ENCODE data around the gene RNF182.
A peak's percentile ranks its signal among the peaks of the same experiment; 100 is the strongest.
"Not testable (repeated sequence)": the region's sequence is repeated elsewhere in the genome, so short reads cannot be mapped to it uniquely, and the experiment has no call there.

Gene RNF182

GRCh38 chr6:13916230-13916944, 8.4 kb upstream of the RNF182 start:
- no peak overlapping the region for H3K4me3 ChIP-seq (ENCODE audit: low read depth, low read length)

GRCh38 chr6:13917141-13917540, 7.6 kb upstream of the RNF182 start:
- H3K4me3 ChIP-seq (ENCODE audit: low read depth, low read length), result no peak overlapping the region

GRCh38 chr6:13918686-13919250, 6.0 kb upstream of the RNF182 start:
- no peak overlapping the region for H3K4me3 ChIP-seq (ENCODE audit: low read depth, low read length)

- no peak overlapping the region for H3K4me3 ChIP-seq (ENCODE audit: low read depth, low read length)
Observed at GRCh38 chr6:13919861-13920260, 4.9 kb upstream of the RNF182 start.

GRCh38 chr6:13920552-13920951, 4.2 kb upstream of the RNF182 start:
- H3K4me3 ChIP-seq (ENCODE audit: low read depth, low read length), result no peak overlapping the region

- H3K4me3 ChIP-seq (ENCODE audit: low read depth, low read length), result no peak overlapping the region
Observed at GRCh38 chr6:13922750-13923149, 2.0 kb upstream of the RNF182 start.

GRCh38 chr6:13923527-13924145, 1.1 kb upstream of the RNF182 start:
- peak overlapping the region; percentile 71 for H3K4me3 ChIP-seq (ENCODE audit: low read depth, low read length)

- peak overlapping the region; percentile 71 for H3K4me3 ChIP-seq (ENCODE audit: low read depth, low read length)
Observed at GRCh38 chr6:13924146-13924948, 405 bp upstream of the RNF182 start.

GRCh38 chr6:13926378-13926777, 1.6 kb downstream of the RNF182 start:
- H3K4me3 ChIP-seq (ENCODE audit: low read depth, low read length), result no peak overlapping the region

- H3K4me3 ChIP-seq (ENCODE audit: low read depth, low read length), result no peak overlapping the region
Observed at GRCh38 chr6:13927203-13927602, 2.5 kb downstream of the RNF182 start.

- no peak overlapping the region for H3K4me3 ChIP-seq (ENCODE audit: low read depth, low read length)
Observed at GRCh38 chr6:13929196-13929595, 4.4 kb downstream of the RNF182 start.

- H3K4me3 ChIP-seq (ENCODE audit: low read depth, low read length), result no peak overlapping the region
Observed at GRCh38 chr6:13931797-13932402, 7.1 kb downstream of the RNF182 start.

- H3K4me3 ChIP-seq (ENCODE audit: low read depth, low read length), result no peak overlapping the region
Observed at GRCh38 chr6:13932785-13933184, 8.0 kb downstream of the RNF182 start.

GRCh38 chr6:13934721-13935120, 10.0 kb downstream of the RNF182 start:
- no peak overlapping the region for H3K4me3 ChIP-seq (ENCODE audit: low read depth, low read length)

GRCh38 chr6:13935190-13935880, 10.6 kb downstream of the RNF182 start:
- no peak overlapping the region for H3K4me3 ChIP-seq (ENCODE audit: low read depth, low read length)

GRCh38 chr6:13935881-13936261, 11.1 kb downstream of the RNF182 start:
- not testable (repeated sequence) for H3K4me3 ChIP-seq (ENCODE audit: low read depth, low read length)

GRCh38 chr6:13941902-13942301, 17.1 kb downstream of the RNF182 start:
- no peak overlapping the region for H3K4me3 ChIP-seq (ENCODE audit: low read depth, low read length)

- no peak overlapping the region for H3K4me3 ChIP-seq (ENCODE audit: low read depth, low read length)
Observed at GRCh38 chr6:13943943-13944342, 19.2 kb downstream of the RNF182 start.

- H3K4me3 ChIP-seq (ENCODE audit: low read depth, low read length), result no peak overlapping the region
Observed at GRCh38 chr6:13946506-13946905, 21.8 kb downstream of the RNF182 start.

- no peak overlapping the region for H3K4me3 ChIP-seq (ENCODE audit: low read depth, low read length)
Observed at GRCh38 chr6:13947611-13948178, 22.9 kb downstream of the RNF182 start.

All from iPS-11a (cell line).